A172 (cell line): ENCODE measurements around the gene THRB. TPM values are rescaled to one million over a fixed set of nuclear protein-coding genes. Genes with fewer than 3 reads are reported as not detected.

Experiments used
- DNase-seq: peaks from one replicate; pipeline ENCODE4 v3.0.0-alpha.2; 2015; ENCODE audit warnings: low spot score
- total RNA-seq: library from RNA; depleted of rRNA; stranded (reverse); fragments of >200 nt; shearing (Covaris generic); gene quantifications from 2 replicates; pipeline ENCODE4 v1.2.3, GENCODE V29; 2014

THRB gene
- total RNA-seq, 1 experiment from 2014 or later, result not detected

- DNase-seq, result no peak
Measured at GRCh38 chr3:24227635-24228034, 267.0 kb downstream of the THRB start.

DNA sequence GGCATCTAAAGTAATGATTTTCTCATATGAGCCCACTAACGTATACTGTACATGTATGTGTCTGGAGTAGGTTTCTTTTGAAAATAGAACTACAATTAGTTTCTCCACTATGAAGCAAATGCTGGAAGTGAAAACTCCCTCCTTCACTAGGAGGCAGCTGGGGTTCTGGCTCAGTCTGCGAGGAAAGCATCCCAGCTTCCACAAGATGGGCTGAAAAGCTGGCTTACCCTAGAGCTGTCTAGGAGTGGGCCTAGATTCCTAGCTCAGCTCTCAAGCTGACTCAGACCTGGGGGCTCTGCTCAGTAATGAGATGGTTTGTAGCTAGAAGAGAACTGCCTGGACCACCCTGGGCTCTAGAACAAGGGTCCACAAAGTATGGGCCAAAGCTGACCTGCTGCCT lies 268.3 kb downstream of the THRB start:
- no peak for DNase-seq

GRCh38 chr3:24225385-24225950 lies 269.2 kb downstream of the THRB start:
- DNase-seq, result no peak

DNA sequence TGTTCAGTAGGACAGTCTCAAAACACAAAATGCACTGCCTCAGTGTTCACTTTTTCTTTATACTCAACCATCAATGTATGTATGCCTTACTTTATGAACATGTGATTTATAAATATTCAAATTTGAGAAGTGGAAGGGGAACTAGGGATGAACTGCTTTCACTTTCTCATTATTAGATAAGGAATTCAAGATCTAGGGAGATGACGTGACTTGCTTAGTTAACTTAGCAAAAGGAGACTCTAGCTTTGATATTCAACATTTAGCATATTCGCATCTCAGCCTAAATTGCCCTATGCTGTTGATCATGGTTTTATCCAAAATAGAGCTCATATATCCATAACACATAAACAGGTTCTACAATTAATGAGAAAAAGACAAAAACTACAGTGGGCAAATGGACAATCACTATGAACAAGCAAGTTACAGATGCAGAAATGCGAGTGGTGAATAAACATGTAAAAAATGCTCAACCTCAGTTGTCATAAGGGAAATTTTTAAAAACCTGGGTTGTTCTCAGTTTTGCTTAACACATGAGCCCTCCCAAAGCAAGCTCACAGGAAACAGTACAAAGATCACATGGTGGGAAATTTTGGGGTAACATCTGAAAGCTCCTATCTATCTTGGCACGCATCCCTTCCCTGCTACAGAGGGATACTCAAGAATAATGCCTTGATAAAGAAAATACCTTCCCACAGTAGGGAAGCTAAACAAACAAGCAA lies 269.8 kb downstream of the THRB start:
- no peak for DNase-seq

DNA sequence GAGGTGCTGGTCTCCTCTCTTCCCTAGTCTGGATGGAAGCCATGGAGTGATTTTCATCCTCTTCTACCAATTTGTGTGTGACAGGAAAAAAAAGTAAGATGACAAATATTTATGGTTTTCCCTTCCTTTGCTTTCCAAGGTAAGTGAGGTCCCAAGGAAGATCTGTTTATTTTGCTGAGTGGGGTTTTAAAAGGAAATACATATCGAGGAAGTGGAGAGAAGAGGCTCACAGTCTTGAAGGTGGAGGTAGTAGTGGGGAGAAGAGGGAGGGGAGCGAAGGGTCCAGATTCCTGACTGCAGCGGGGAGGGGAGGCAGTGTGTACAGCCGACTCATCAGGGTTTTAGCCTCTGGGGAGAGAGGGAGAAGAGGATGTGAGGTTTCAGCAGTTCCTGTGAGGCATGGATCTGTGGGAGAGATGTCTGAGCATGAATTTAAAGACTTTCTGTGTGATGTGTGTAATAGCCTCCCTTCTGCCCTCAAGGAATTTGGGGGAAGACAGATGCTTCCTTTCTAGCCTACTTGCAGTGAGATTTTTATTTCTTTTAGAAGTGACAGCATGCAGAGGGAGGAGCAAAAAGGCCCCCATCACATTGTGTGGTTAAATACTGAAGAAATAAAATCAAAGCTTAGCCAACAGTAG lies 272.4 kb downstream of the THRB start:
- no peak for DNase-seq

- peak; percentile 91 for DNase-seq
Measured at GRCh38 chr3:24220859-24221657, 273.6 kb downstream of the THRB start.

DNA sequence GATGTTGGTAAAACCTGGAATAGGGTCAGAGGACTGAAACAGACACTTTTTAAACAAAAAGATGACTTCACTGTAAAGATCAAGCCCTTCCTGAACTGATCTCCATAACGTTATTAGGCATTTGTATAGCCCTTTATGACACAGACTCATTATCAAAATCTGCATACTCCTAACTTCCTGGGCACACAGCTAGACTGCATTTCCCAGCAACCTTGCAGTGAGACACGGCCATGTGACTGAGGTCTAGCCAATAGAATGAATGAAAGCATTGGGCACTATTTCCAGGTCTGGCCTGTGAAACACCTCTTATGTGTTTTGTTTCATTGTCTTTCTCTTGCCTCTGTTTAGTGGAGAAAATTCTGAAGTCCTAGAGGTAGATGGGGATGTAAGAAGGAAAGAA lies 279.1 kb downstream of the THRB start:
- DNase-seq, result no peak

DNA sequence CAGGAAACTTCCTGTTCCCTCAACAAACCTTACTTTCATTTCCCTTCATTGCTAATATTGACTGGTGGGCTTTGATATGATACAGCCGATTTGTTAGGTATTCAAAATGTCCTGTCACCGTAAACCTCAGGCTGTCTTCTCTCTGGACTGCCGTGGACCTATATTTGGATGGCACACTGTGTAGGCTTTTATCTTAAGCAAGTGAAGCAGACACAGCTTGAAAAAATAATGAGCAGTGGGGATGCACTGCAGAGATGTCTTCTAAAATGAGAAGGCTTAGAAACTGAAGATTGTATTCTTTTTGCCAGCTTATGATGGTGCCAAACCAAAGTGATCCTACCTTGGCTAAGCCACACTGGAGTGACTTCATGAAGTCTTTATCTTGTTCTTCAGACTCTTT lies 283.3 kb downstream of the THRB start:
- DNase-seq, result no peak

DNA sequence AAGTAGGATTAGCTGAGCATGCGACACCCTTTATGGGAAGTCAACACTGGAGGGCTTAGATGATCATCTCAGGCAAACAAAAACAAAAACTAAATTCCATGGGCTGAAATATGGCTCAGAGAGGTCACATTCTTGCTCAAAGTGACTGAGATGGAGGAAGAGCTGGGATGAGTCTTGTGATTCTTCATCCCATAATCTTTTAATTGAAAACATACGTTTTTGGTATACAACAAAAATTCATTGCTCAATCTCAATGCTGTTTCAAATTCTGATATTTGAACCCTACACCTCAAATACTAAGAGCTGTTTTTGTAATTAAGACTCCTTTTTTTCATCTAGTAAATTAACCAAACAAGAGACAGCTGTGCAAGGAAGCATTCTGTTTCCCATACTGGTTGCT lies 292.6 kb downstream of the THRB start:
- DNase-seq, result no peak

GRCh38 chr3:24201301-24201700 lies 293.3 kb downstream of the THRB start:
- DNase-seq, result no peak

- DNase-seq, result peak; percentile 70
Measured at GRCh38 chr3:24199775-24200247, 294.8 kb downstream of the THRB start.

DNA sequence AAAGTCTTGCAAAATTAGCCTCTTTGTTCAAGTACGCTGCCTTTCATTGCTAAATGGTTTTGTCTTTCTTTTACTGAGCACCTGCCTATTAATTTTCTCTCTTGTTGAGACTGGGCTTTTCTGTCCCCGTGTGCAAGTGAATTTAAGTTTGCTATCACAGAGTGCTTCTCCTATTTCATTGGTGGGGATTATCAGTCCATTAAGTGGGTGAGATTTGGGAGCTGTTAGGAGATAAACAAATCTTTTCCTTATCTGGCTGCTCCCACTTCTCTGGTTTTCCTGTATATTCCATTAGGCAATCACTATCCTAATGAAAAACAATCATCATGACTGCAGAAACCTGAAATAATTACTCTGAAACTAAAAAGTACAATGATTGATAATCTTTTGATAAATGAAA lies 295.4 kb downstream of the THRB start:
- no peak for DNase-seq

DNA sequence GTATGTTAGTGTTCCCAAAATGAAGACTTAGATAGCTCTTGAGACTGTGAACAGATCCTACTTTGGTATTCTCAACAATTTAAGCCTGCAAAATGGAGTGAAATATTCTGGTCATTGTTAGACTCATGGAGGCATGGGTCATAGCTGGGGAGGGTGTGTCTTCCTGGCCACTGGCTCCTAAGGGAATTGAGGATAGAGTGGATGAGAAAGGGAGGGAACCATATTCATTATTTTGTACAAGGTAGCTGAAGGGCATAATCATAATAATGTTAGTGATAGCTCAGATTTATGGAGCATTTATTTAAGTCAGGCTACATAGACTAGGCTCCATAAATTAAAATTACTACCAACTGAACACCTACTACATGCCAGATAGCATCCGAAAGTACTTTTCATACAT lies 295.9 kb downstream of the THRB start:
- DNase-seq, result no peak

GRCh38 chr3:24197809-24198208 lies 296.8 kb downstream of the THRB start:
- no peak for DNase-seq

GRCh38 chr3:24196526-24196925 lies 298.1 kb downstream of the THRB start:
- DNase-seq, result peak; percentile 38

DNA sequence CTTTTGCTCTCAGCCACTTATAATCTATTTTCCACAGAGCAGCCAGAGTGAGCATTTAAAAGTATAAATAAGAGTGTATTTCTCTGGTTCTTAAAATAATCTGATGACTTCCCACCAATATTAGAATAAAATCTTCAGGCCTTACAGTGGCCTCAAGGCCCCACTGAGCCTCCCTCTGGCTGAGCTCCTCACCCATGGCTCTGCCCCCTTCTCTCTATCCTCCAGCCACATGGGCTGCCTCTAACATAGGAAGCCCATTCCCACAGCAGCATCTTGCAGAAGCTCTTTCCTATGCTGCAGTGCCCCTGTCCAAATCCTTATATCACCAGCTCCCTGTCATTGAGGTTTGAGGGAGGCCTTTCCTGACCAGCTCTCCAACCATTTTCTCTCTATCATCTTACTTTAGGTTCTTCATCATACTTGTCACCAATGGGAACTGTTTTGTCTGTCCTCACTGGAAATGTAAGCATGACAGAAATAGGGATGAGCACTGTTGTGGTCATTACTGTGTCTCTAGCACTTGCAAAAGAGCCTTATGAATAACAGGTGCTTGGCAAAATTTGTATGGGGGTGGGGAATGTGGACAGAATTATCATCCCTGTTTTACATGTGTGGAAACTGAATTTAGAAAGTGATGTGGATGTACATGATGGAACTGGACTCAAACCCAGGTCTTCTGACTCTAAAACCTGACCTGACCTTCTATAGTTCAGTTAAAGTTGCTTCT lies 299.0 kb downstream of the THRB start:
- DNase-seq, result no peak

DNA sequence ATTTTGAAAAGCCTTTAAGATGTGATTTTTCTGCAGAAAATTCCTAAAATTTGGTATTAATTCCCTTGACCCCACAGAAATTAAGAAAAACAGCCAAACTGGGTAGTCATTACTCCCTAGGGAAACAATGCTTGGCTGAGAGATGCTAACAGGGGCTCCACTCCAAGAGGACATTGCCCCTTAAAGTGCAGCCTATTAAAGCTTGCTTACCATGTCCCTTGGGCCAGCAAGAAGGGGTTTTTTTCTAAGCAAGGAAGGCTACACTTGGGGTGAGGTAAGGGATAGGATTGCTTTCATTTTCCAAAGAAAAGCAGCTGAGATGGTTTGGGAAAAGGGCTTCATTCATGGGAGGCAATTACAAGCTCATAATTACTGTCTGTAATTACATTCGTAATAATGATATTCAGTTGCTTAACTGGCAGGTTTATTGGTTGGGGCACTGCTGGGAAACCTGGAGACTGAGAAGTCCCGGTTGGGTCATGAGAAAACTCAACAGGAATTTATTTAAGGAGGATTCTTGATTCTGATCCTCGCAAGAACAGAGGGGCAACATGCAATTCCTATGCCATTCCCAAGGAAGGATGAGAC lies 302.1 kb downstream of the THRB start:
- no peak for DNase-seq

DNA sequence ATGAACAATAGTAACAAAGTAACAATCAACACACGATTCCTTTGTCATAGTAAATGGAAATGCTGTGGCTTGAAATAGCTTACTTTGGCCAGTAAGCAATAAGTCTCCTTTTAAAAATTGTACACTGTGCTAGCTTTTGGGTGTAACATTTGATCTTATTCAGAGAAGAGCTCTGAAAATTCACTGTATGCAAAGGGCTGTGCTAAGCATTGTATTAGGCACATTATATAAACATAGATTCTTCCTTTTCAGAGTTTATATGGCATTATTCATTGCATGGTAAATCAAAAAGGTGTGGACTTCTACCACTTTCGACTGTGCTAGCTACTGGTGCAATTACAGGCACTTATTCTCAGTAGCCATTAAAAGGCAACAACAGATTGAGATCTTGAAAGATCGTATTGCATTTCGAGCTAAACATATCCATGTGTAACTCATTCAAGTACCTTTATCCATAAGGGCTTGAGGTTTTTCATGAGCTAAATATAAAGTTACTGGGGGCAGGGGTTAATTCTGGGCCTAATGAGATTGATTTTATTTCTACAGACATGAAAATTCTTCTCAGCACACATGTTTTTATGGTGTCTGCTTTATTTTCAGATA lies 302.7 kb downstream of the THRB start:
- no peak for DNase-seq

DNA sequence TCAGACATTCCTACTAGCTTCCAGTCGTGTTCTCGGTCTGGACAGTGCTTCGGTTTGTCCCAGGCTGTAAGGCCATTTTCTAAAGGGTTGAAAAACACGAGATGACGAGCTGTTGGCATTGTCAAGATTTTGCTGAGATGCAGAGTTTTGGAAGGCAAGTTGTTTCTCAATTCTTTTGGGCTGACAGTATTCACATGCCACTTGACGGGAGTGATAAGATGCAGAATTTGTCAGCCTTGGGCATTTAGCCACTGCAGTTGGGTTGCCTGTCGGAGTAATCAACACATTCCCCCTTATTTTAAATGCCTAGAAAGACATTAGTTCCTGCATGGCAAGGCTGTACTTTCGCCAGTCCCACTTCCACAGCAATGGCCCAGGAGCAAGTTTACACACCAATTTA lies 304.4 kb downstream of the THRB start:
- DNase-seq, result no peak

DNA sequence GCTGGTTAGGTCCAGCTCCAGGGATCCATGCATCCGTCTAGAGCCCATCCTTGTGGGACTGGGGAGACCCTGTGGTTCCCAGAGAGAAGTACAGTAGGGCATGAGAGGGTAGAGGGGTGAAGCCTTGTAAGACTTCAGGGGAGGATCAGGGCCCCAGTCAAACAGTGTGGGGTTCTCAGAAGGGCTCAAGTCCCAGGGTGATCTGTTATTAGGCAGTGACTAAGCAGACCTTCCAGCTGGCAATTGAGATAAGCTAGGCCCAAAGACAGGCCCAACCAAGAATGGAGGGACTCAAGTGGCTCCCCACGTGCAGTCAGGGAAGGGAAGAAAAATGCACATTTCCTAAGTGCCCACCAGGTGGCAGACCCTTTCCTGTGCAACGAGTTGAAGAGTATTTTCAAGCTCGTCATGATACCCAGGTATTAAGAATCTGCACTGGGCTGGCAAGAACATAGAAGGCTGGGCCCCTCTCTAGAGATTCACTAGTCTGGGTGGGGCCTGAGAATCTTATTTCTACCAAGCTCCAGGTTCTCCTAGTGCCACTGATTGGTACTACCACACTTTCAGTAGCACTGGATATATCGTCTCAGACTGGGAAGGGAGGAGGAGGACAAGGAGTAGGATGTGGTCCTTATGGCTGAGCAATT lies 308.8 kb downstream of the THRB start:
- DNase-seq, result peak; percentile 72
